ENCODE data around the gene ABCB8. TPM values are rescaled to one million over a fixed set of nuclear protein-coding genes. Genes with fewer than 3 reads are reported as not detected.

ABCB8 gene
- total RNA-seq, 1 donor: 27.5 TPM

GRCh38 chr7:151082141-151083070, 54.2 kb downstream of the ABCB8 start:
- DNase-seq (ENCODE audit: low read depth in 2 of 3, low spot score in 2 of 3): no peak

GRCh38 chr7:151083071-151083823, 55.0 kb downstream of the ABCB8 start, which contains the start of gene TMUB1:
TSS of gene TMUB1 (minus strand) at chr7:151083493. CDS start at chr7:151082563, 930 bp downstream.
- peak; percentile 75 to 82 (median 76) for DNase-seq (ENCODE audit: low read depth in 2 of 3, low spot score in 2 of 3)

GRCh38 chr7:151083824-151084160, 55.5 kb downstream of the ABCB8 start:
- DNase-seq (ENCODE audit: low read depth in 2 of 3, low spot score in 2 of 3): no peak

- no peak for DNase-seq (ENCODE audit: low read depth in 2 of 3, low spot score in 2 of 3)
Observed at GRCh38 chr7:151085329-151085690, 57.1 kb downstream of the ABCB8 start.

GRCh38 chr7:151085691-151086620, 57.7 kb downstream of the ABCB8 start, which contains the start of gene AGAP3:
TSS of gene AGAP3 (plus strand) at chr7:151086475. CDS start at chr7:151086742, 267 bp downstream.
- peak in 2 of 3 donors; percentile 35 to 40 for DNase-seq (ENCODE audit: low read depth in 2 of 3, low spot score in 2 of 3)

DNA sequence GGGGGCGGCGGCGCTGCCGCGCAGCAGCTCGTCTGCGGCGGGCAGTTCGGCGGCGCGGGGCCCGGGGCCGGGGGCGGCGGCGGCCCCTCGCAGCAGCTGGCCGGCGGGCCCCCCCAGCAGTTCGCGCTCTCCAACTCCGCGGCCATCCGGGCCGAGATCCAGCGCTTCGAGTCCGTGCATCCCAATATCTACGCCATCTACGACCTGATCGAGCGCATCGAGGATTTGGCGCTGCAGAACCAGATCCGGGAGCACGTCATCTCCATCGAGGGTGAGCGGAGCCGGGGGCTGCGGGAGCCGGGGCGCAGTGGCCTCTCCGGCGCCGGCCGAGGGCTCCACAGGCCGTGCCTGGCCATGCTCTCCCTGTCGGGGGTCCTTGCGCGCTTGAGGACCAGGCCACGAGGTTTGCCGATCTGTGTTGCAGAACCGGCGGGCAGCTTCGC, 58.6 kb downstream of the ABCB8 start:
- no peak for DNase-seq (ENCODE audit: low read depth in 2 of 3, low spot score in 2 of 3)

- peak in 2 of 3 donors; percentile 30 to 38 for DNase-seq (ENCODE audit: low read depth in 2 of 3, low spot score in 2 of 3)
Observed at GRCh38 chr7:151087245-151088018, 59.2 kb downstream of the ABCB8 start.

- DNase-seq (ENCODE audit: low read depth in 2 of 3, low spot score in 2 of 3): peak in 1 of 3 donors; percentile 18
Observed at GRCh38 chr7:151088019-151088855, 60.0 kb downstream of the ABCB8 start.

DNA sequence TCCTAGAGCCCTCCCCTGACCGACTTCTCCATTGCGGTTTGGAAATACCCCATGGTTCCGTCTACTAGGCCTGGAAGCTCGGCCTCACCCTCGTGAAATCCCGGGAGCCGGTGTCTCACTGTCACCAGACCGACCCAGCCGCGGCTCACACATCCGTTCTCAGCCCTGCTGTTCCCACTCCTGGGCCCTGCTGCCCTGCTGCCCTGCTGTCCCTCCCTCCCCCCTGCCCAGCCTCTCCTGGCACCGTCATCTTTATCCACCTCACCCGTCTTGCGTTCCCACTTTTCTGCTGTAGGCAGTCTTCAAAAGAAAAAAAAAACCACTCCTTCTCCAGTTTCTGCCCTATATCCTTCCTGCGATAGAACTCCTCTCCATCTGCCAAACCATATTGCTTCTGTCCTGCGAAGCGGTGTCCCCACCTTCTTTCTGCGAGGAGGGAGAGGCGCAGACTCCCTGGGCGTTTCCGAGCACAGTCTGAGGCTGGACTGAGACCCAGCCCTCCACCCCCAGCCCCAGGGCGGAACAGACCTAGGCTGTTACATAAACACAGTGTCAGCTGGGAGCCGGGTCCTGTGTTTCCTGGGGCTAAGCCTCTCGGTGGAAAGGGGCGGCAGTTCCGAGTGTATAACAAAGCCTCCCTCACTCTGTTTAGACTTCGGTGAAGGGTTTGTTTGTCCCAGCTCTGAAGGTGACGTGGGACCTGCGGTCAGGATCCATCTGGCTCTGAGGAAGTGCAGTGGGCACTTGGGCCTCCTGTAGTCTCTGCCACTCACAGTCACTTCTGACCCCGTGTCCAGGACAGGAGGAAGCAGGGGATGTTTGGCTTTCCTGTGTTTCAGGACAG, 60.8 kb downstream of the ABCB8 start:
- peak in 2 of 3 donors; percentile 85 to 92 for DNase-seq (ENCODE audit: low read depth in 2 of 3, low spot score in 2 of 3)

DNA sequence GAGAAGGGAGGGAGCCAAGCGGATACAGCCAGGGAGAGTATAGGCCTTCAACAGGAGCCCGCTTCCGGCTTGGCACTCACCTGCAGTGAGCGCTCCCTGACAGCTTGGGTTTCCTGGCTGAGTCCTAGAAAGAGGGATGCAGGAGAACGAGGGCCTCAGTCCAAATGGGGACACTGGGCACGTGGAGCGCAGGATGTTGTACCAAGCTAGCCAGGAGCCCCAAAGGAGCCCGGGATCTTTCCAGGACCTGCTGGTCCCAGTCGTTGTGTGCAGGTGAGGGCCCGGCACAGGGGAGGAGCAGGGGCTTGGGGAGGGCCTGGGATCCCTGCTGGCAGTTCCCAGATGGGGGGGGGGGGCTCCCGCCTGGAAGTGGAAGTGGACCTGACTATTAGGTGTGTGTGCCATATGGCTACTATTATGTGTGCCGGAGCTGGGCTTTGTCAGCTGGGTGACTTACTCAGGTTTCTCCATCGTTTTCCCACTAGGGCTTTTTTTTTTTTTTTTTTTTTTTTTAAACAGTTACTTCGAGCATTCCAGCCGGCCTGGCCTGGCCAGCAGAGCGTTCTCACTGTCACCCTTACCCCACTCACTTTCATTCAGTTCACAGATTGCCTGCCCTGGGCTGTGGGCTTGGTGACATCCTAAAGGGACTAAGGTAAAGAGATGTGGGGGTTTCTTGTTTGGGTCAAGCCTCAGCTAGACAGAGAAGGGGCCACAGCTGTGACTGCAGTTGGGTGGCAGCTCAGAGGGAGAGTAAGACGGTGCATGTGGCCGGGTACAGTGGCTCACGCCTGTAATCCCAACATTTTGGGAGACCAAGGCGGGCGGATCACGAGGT, 61.9 kb downstream of the ABCB8 start:
- no peak for DNase-seq (ENCODE audit: low read depth in 2 of 3, low spot score in 2 of 3)

- no peak for DNase-seq (ENCODE audit: low read depth in 2 of 3, low spot score in 2 of 3)
Observed at GRCh38 chr7:151091003-151091402, 62.8 kb downstream of the ABCB8 start.

- DNase-seq (ENCODE audit: low read depth in 2 of 3, low spot score in 2 of 3): peak in 2 of 3 donors; percentile 23 to 48
Observed at GRCh38 chr7:151091431-151091830, 63.2 kb downstream of the ABCB8 start.

DNA sequence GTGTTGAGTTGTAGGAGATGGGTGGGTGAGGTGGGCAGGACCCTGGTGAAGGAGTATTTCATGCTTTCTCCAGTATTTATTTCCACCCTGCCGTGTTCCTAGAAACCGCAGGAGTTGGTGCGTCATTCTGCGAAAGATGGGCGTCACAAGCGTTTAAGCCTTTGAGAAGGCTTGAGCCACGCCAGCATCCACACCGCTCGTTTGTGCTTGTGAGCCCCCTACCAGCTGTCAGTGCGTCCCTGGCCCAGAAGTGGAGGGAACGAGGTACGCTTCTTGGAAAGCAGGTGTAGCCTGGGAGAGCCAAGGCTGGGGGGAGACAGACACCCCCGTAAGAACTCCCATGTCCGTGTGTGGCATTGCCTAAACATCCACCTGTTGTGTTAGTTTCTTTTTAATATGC, 63.7 kb downstream of the ABCB8 start:
- no peak for DNase-seq (ENCODE audit: low read depth in 2 of 3, low spot score in 2 of 3)

DNA sequence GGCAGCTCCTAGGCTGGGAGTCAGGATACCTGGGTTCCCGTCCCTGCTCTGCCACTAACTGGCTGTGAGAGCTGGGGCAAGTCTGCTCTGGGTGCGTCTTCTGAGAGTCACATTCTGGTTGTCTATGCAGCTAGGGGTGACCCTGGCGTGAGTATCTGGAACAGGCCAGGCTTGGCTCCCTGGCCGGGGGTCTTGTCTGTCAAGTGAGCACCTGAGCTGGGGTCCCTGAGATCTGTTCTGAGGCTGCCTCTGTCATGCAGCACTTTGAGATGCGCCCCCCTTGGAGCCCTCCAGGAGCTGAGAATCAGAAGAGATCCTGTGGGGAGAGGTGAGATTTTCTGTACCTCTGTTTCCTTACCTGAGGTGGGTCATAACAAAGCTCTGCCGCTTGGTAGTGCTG, 65.5 kb downstream of the ABCB8 start:
- no peak for DNase-seq (ENCODE audit: low read depth in 2 of 3, low spot score in 2 of 3)

DNA sequence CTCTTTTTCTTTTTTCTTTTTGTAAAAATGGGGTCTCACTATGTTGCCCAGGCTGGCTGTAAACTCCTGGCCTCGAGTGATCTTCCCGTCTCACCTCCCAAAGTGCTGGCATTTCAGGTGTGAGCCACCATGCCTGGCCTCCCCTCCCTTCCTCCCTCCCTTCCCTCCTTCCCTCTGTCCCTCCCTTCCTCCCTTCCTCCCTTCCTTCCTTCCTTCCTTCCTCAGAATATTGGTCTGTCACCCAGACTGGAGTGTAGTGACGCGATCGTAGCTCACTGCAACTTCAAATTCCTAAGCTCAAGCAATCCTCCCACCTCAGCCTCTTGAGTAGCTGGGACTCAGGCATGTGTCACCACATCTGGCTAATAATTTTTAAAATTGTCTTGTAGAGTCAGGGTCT, 66.4 kb downstream of the ABCB8 start:
- DNase-seq (ENCODE audit: low read depth in 2 of 3, low spot score in 2 of 3): no peak

DNA sequence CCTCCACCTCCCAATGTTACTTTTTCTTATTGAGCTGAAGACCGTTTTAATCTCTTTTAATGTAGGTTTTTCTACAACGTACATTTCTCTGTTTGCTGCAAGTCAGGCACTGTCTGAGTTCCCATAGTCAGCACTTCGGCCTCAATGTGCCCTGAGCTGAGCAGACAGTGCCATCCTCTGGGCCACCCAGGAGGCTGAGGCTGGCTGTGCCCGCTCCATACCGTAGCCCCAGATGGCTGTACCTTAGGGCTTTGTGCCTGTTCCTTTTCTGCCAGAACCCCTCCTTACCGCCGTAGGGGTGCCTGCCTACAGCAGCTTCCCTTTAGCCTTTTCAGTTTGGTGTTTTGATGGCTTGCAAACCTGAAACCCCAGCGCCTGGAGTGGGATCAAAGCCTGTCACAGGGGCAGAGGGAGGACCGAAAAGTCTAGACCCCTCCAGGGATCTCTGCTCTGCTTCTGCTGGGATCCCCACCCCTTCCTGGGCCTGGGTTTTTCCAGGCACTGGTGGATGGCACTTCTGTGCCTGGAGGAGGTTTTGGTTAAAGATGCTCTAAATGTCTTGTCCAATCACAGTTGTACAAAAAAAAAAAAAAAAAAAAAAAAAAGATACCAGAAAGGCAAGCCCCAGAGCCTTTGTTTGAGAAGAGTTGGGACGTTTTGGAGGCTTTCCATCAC, 67.0 kb downstream of the ABCB8 start:
- no peak for DNase-seq (ENCODE audit: low read depth in 2 of 3, low spot score in 2 of 3)
